Calu3 (cell line): ENCODE results near the gene ROCK2. TPM values are rescaled to one million over a fixed set of nuclear protein-coding genes. Genes with fewer than 3 reads are reported as not detected.

Source experiments
- BruUV-seq: library from RNA; stranded (reverse); fragments of 400-500 nt; replicated peaks from 2 replicates; lab custom pipeline; 2021; lab: Mats Ljungman, UMichigan
- CTCF ChIA-PET: fragments of 300-600 bp; sonication (Branson Sonifier 250); formaldehyde crosslinking; loops from one replicate; lab custom pipeline; 2022; ENCODE audit warnings: antibody characterized with exemption; lab: Charles Lee
- DNase-seq: peaks from one replicate; pipeline ENCODE4 v3.0.0; 2022
- H3K27ac Mint-ChIP-seq: one replicate; pipeline ENCODE4 v1.8.0; 2022; ENCODE audit warnings: mixed read lengths; ENCODE audit not compliant: unreplicated experiment
- H3K27me3 Mint-ChIP-seq: one replicate; pipeline ENCODE4 v1.8.0; 2022; ENCODE audit warnings: mixed read lengths; ENCODE audit not compliant: unreplicated experiment
- H3K36me3 Mint-ChIP-seq: one replicate; pipeline ENCODE4 v1.8.0; 2022; ENCODE audit warnings: mild to moderate bottlenecking, moderate library complexity, mixed read lengths; ENCODE audit not compliant: insufficient read depth, unreplicated experiment
- H3K4me1 Mint-ChIP-seq: one replicate; pipeline ENCODE4 v1.8.0; 2022; ENCODE audit warnings: mild to moderate bottlenecking, low read depth, mixed read lengths; ENCODE audit not compliant: unreplicated experiment
- H3K4me3 Mint-ChIP-seq: one replicate; pipeline ENCODE4 v1.8.0; 2022; ENCODE audit warnings: mild to moderate bottlenecking, low read depth, moderate library complexity, mixed read lengths; ENCODE audit not compliant: unreplicated experiment
- H3K9me3 Mint-ChIP-seq: one replicate; pipeline ENCODE4 v1.8.0; 2022; ENCODE audit warnings: low read depth, mixed read lengths; ENCODE audit not compliant: unreplicated experiment
- CTCF ChIP-seq: fragments of 200-600 bp; IDR thresholded peaks from one replicate; pipeline ENCODE4 v1.8.0; 2022; ENCODE audit warnings: antibody characterized with exemption; ENCODE audit not compliant: unreplicated experiment
- intact Hi-C: fragments of 100-400 bp; cut with micrococcal nuclease; formaldehyde crosslinking; loops from one replicate; pipeline ENCODE4 v1.10.0; 2022; ENCODE audit not compliant: unreplicated experiment
- total RNA-seq: library from RNA; stranded (reverse); gene quantifications from 2 replicates; pipeline ENCODE4 v1.2.3, GENCODE V29; 2022

ROCK2 gene
- total RNA-seq, 1 experiment from 2014 or later: 35.3 TPM

DNA sequence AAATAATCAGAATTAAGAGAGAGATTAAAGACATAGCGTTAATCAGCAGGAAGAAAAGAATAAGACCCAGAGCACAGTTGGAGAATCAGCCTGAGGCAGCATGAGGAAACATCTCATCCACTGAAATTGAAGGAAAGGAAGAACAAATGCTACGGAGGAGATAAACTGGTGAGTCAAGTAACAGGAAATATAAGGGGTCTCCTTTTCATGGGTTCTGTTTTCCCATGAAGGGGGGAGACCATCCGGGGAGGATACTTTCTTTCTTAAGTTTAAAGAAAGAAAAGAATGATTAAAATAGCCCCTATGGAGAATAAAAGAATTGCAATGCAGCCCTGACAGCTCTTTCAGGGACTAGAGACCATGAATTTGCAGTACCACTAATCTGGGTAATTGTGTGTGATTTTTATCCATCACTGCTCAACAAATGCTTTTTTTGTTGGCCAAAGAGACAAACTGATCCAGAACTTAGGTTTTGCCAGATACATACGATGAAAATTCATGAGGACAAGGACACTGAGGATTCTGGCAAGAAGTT lies 17.7 kb downstream of the ROCK2 start:
- no peaks in the 10 kb centered on the region for H3K36me3 Mint-ChIP-seq
- no peak overlapping the region for H3K4me3 Mint-ChIP-seq
- no TSS peak for BruUV-seq
- TF ChIP-seq CTCF: no peak
- H3K27me3 Mint-ChIP-seq: no peaks in the 10 kb centered on the region
- H3K9me3 Mint-ChIP-seq: no peaks in the 10 kb centered on the region
- no peak for DNase-seq
- H3K4me1 Mint-ChIP-seq: no peaks in the 10 kb centered on the region
- intact Hi-C loops: no loop called here
- CTCF ChIA-PET: no interaction called here
- H3K27ac Mint-ChIP-seq: no peak overlapping the region

DNA sequence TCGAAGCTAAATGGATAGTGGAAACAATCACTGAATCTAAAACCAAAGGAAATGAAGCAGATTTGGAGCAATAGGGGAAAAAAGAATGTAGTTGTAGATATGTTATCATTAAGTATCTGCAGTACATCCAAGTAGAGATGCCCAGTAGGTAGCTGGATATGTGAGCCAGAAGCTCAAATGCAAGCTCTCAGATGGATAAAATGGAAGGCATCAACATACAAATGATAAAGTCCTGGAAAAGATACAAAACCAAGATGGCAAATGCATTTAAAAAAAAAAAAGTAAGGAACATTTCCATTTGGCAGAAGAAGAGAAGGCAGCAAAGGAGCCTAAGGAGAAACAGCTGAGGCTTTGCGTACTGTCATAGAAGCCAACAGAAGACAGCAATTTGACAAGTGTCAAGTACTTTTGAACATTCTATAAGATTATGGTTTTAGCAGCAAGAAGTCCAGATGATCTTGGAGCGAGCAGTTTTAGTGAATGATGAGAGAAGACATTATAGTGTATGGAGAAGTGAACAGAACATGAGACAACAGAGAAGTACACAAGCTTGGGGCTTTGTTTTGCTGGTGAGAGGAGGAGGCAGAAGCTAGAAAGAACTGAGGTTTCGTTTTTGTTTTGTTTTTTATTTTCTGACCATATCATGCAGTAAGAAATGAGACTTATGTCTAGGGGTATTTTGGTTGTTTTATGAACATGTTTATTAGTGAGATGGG lies 18.3 kb downstream of the ROCK2 start:
- no TSS peak for BruUV-seq
- CTCF ChIA-PET: no interaction called here
- H3K4me1 Mint-ChIP-seq: no peaks in the 10 kb centered on the region
- no peak for DNase-seq
- no peaks in the 10 kb centered on the region for H3K9me3 Mint-ChIP-seq
- H3K4me3 Mint-ChIP-seq: no peak overlapping the region
- intact Hi-C loops: no loop called here
- TF ChIP-seq CTCF: no peak
- no peaks in the 10 kb centered on the region for H3K36me3 Mint-ChIP-seq
- no peak overlapping the region for H3K27ac Mint-ChIP-seq
- no peaks in the 10 kb centered on the region for H3K27me3 Mint-ChIP-seq

DNA sequence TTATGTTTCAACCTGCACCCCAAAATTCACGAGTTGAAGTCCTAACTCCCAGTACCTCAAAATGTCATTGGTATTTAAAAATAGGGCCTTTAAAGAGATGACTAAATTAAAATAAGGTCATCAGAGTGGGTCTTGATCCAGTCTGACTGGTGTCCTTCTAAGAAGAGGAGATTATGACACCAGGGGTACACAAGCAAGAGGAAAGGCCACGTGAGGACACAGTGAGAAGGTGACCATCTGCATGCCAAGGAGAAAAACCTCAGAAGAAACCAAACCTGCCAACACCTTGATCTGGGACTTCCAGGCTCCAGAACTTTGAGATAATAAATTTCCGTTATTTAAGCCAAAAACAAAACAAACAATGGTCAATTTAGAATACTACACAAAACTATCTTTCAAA lies 22.6 kb downstream of the ROCK2 start:
- H3K36me3 Mint-ChIP-seq: no peaks in the 10 kb centered on the region
- no TSS peak for BruUV-seq
- no peaks in the 10 kb centered on the region for H3K27me3 Mint-ChIP-seq
- intact Hi-C loops: no loop called here
- no peak overlapping the region for H3K4me3 Mint-ChIP-seq
- CTCF ChIA-PET: no interaction called here
- H3K9me3 Mint-ChIP-seq: no peaks in the 10 kb centered on the region
- TF ChIP-seq CTCF: no peak
- H3K27ac Mint-ChIP-seq: no peak overlapping the region
- DNase-seq: no peak
- H3K4me1 Mint-ChIP-seq: no peaks in the 10 kb centered on the region

- CTCF ChIA-PET: no interaction called here
- Mint-ChIP-seq H3K27me3 (no peaks in the 10 kb centered on the region), H3K4me1 (no peaks in the 10 kb centered on the region), H3K36me3 (no peaks in the 10 kb centered on the region), H3K9me3 (no peaks in the 10 kb centered on the region), H3K4me3 (no peak overlapping the region), H3K27ac (no peak overlapping the region)
- intact Hi-C loops: no loop called here
- no peak for TF ChIP-seq CTCF
- no peak for DNase-seq
- BruUV-seq: no TSS peak
Measured at GRCh38 chr2:11320698-11321492, 23.5 kb downstream of the ROCK2 start.
